AG04450 (cell line): ENCODE measurements around the gene KANSL1. TPM values are rescaled to one million over a fixed set of nuclear protein-coding genes. Genes with fewer than 3 reads are reported as not detected.

Experiments used
- CTCF ChIA-PET: fragments of 300-600, 350-600 bp; formaldehyde crosslinking; extraction: SDS; loops from one replicate; lab custom pipeline; 2022; ENCODE audit warnings: antibody characterized with exemption, inconsistent platforms; lab: Charles Lee
- POLR2A ChIA-PET: fragments of 350-600 bp; formaldehyde crosslinking; extraction: SDS; loops from one replicate; lab custom pipeline; 2021; ENCODE audit warnings: antibody characterized with exemption, inconsistent platforms; lab: Yijun Ruan, JAX
- DNase-seq: peaks from one replicate; pipeline ENCODE4 v3.0.0-alpha.2; 2011; ENCODE audit warnings: low read depth, low spot score
- H3K27ac ChIP-seq: one replicate; pipeline ENCODE4 v1.5.1; 2012; ENCODE audit warnings: low read depth, low read length, control low read depth
- H3K27me3 ChIP-seq: one replicate; pipeline ENCODE4 v1.6.0; 2012; ENCODE audit warnings: low read length; ENCODE audit not compliant: control insufficient read depth, insufficient read depth
- H3K4me3 ChIP-seq: 2 replicates; pipeline ENCODE4 v1.5.1; 2011; ENCODE audit warnings: mild to moderate bottlenecking, low read depth, low read length, control low read depth
- H3K9me3 ChIP-seq: 2 replicates; pipeline ENCODE4 v1.5.1; 2012; ENCODE audit warnings: low read length; ENCODE audit not compliant: control insufficient read depth, insufficient read depth
- CTCF ChIP-seq: IDR thresholded peaks from 2 replicates; pipeline ENCODE4 v1.5.1; 2011; ENCODE audit warnings: low read depth, low read length, control low read depth, inconsistent platforms
- polyA plus RNA-seq: library from polyadenylated mRNA; depleted of rRNA; stranded (reverse); fragments of >200 nt; gene quantifications from 2 replicates; pipeline ENCODE4 v1.2.3, GENCODE V29; 2011

Gene KANSL1
- polyA plus RNA-seq, 1 experiment, result 15.6 TPM

- ChIA-PET CTCF (interaction anchor here (0.6 kb wide), 1 partner anchor 87 kb away, joined by 3 read pairs; no protein-coding TSS in a partner anchor), POLR2A (no interaction called here)
- Histone ChIP-seq H3K4me3 (no peak overlapping the region), H3K27me3 (no peaks in the 10 kb centered on the region), H3K9me3 (no peaks in the 10 kb centered on the region), H3K27ac (no peak overlapping the region)
- DNase-seq, result no peak
- TF ChIP-seq CTCF, result no peak
Measured at GRCh38 chr17:46121841-46122485, 71.3 kb downstream of the KANSL1 start.

DNA sequence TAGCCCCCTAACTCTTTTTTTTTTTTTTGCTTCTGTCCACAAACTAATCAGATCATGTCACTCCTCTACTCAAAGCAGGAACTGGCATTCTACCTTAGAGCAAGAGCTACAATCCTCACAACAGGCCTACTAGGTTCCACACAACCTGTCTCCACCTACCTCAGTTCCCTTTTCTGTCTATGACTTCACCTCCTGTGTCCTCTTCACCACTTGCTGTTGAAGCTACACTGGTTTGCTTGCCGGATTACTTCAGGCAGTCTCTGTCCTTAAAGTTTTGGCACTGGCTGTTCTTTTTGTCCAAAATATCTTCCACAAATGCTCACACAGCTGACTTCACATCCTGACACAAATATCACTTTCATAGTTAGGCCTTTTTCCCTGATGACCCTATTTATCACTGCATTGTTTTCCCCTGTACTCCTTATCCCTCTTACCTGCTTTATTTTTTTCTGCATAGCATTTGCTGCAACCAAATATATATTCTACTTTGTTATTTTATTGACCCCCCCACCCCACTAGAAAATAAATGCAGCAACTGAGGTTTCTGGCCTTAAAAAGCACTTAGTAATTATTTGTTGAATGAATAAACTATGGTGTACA lies 72.0 kb downstream of the KANSL1 start:
- no peak for TF ChIP-seq CTCF
- DNase-seq, result no peak
- ChIA-PET POLR2A (no interaction called here), CTCF (interaction anchor here (0.6 kb wide), 1 partner anchor 88 kb away, joined by 3 read pairs; no protein-coding TSS in a partner anchor)
- Histone ChIP-seq H3K9me3 (no peaks in the 10 kb centered on the region), H3K27me3 (no peaks in the 10 kb centered on the region), H3K27ac (no peak overlapping the region), H3K4me3 (no peak overlapping the region)

DNA sequence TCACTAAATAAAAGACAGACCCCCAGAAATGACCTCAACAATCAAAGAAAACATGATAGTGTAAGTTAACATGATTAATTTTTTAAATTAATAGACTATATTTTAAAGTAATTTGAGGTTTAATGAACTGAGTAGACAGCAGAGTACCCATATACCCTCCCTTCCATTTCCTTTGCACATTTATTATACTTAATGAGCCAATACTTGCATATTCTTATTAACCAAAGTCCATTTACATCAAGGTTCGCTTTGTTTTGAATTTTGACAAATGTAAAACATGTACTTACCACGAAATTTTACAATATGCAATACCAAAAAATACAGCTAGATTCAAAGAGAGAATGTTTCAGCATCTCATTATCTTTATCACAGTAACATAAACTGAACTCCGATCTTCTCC lies 72.7 kb downstream of the KANSL1 start:
- CTCF ChIA-PET, result interaction anchor here (0.7 to 1.4 kb wide), 2 partner anchors 11 to 73 kb away, joined by 3 read pairs; no protein-coding TSS in a partner anchor
- Histone ChIP-seq H3K4me3 (no peak overlapping the region), H3K27ac (no peak overlapping the region), H3K9me3 (no peaks in the 10 kb centered on the region), H3K27me3 (no peaks in the 10 kb centered on the region)
- no peak for TF ChIP-seq CTCF
- POLR2A ChIA-PET, result no interaction called here
- no peak for DNase-seq

- Histone ChIP-seq H3K27ac (no peak overlapping the region), H3K4me3 (no peak overlapping the region), H3K9me3 (no peaks in the 10 kb centered on the region), H3K27me3 (no peaks in the 10 kb centered on the region)
- ChIA-PET POLR2A (no interaction called here), CTCF (interaction anchor here (0.7 to 1.4 kb wide), 2 partner anchors 11 to 74 kb away, joined by 3 read pairs; no protein-coding TSS in a partner anchor)
- no peak for DNase-seq
- TF ChIP-seq CTCF, result no peak
Measured at GRCh38 chr17:46120078-46120477, 73.2 kb downstream of the KANSL1 start.

DNA sequence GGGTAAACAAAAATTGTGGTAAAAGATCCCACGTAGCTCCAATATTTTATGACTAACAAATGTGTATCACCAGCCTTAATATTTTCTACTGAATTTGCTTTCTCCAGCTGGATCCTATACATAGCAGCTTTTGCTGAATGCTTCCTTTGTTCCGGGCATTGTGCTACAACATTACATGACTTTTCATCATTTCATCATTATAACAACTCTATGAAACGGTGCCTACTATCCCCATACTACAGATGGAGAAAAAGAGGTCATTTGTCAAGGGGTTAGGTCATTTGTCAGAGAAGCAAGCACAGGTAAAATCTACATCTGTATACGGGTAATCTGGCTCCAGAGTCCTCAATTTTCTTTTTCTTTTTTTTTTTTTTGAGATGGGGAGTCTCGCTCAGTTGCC lies 74.3 kb downstream of the KANSL1 start:
- H3K27ac ChIP-seq, result no peak overlapping the region

More for the DNA sequence above, 74.3 kb downstream of the KANSL1 start:
- no peak for TF ChIP-seq CTCF
- Histone ChIP-seq H3K27me3 (no peaks in the 10 kb centered on the region), H3K4me3 (no peak overlapping the region), H3K9me3 (no peaks in the 10 kb centered on the region)
- POLR2A ChIA-PET, result no interaction called here
- no peak for DNase-seq
- CTCF ChIA-PET, result interaction anchor here (0.8 to 3.2 kb wide), 2 partner anchors 74 kb away, joined by 3 to 12 read pairs; partner anchors contain the start of gene KANSL1
